Neural progenitor cell (in vitro differentiated cells): Measurements from ENCODE around the gene GNB3. TPM values are rescaled to one million over a fixed set of nuclear protein-coding genes. Genes with fewer than 3 reads are reported as not detected.
"Not testable (repeated sequence)": the region's sequence is repeated elsewhere in the genome, so short reads cannot be mapped to it uniquely, and the experiment has no call there.

Source experiments
- DNase-seq: peaks from one replicate; pipeline ENCODE4 v3.0.0-alpha.2; 2016; ENCODE audit warnings: low spot score
- H2AFZ ChIP-seq: fragments of 200-600 bp; sonication (generic); replicated peaks from 2 replicates; pipeline ENCODE4 v1.6.1; 2016; ENCODE audit warnings: antibody characterized with exemption
- H3F3A ChIP-seq: fragments of 200-600 bp; sonication (generic); 2 replicates; pipeline ENCODE4 v1.6.1; 2016; ENCODE audit warnings: antibody characterized with exemption, low read depth
- H3K27ac ChIP-seq: fragments of 200-600 bp; sonication (generic); 2 replicates; pipeline ENCODE4 v1.5.1; 2016; ENCODE audit warnings: mild to moderate bottlenecking
- H3K27me3 ChIP-seq: fragments of 200-600 bp; sonication (generic); 2 replicates; pipeline ENCODE4 v1.6.1; 2016; ENCODE audit warnings: mild to moderate bottlenecking, moderate library complexity
- H3K36me3 ChIP-seq: fragments of 200-600 bp; sonication (generic); 2 replicates; pipeline ENCODE4 v1.5.1; 2016
- H3K4me1 ChIP-seq: fragments of 200-600 bp; sonication (generic); 2 replicates; pipeline ENCODE4 v1.6.1; 2016; ENCODE audit warnings: mixed run types
- H3K4me2 ChIP-seq: fragments of 200-600 bp; sonication (generic); 2 replicates; pipeline ENCODE4 v1.6.1; 2016
- H3K4me3 ChIP-seq: fragments of 200-600 bp; sonication (generic); 2 replicates; pipeline ENCODE4 v1.5.1; 2016
- H3K79me2 ChIP-seq: fragments of 200-600 bp; sonication (generic); 2 replicates; pipeline ENCODE4 v1.6.1; 2016; ENCODE audit warnings: low read depth
- H3K9ac ChIP-seq: fragments of 200-600 bp; sonication (generic); 2 replicates; pipeline ENCODE4 v1.6.1; 2016
- H3K9me3 ChIP-seq: fragments of 200-600 bp; sonication (generic); 2 replicates; pipeline ENCODE4 v1.5.1; 2016; ENCODE audit warnings: low read depth
- H4K20me1 ChIP-seq: fragments of 200-600 bp; sonication (generic); 2 replicates; pipeline ENCODE4 v1.6.1; 2016; ENCODE audit warnings: low read depth
- H3K27ac Mint-ChIP-seq: 3 replicates; pipeline ENCODE4 v1.8.0; 2021; ENCODE audit warnings: mixed read lengths
- H3K27me3 Mint-ChIP-seq: 2 replicates; pipeline ENCODE4 v1.8.0; 2022; ENCODE audit warnings: low read depth, mild to moderate bottlenecking, inconsistent platforms, moderate library complexity, mixed read lengths; ENCODE audit not compliant: insufficient read depth
- H3K36me3 Mint-ChIP-seq: 3 replicates; pipeline ENCODE4 v1.8.0; 2021; ENCODE audit warnings: mixed read lengths
- H3K4me1 Mint-ChIP-seq: 3 replicates; pipeline ENCODE4 v1.8.0; 2021; ENCODE audit warnings: mixed read lengths
- H3K4me3 Mint-ChIP-seq: 3 replicates; pipeline ENCODE4 v1.8.0; 2021; ENCODE audit warnings: mild to moderate bottlenecking, moderate library complexity, mixed read lengths
- H3K9me3 Mint-ChIP-seq: 3 replicates; pipeline ENCODE4 v1.8.0; 2020; ENCODE audit warnings: mixed read lengths
- EZH2 ChIP-seq: fragments of 200-600 bp; sonication (generic); IDR thresholded peaks from 2 replicates; pipeline ENCODE4 v1.6.1; 2017; ENCODE audit warnings: antibody characterized with exemption, mild to moderate bottlenecking, moderate library complexity
- EZH2phosphoT487 ChIP-seq: fragments of 200-600 bp; sonication (generic); IDR thresholded peaks from 2 replicates; pipeline ENCODE4 v1.6.1; 2017; ENCODE audit warnings: antibody characterized with exemption
- total RNA-seq: library from RNA; depleted of rRNA; stranded (reverse); fragments of >200 nt; gene quantifications from 2 replicates; pipeline ENCODE4 v1.2.3, GENCODE V29; 2015; ENCODE audit warnings: low replicate concordance
- TF ChIP-seq, protein P1 (sequence below): fragments of 200-600 bp; sonication (generic); IDR thresholded peaks from 2 replicates; pipeline ENCODE4 v1.5.1; 2017; ENCODE audit warnings: antibody characterized with exemption, mild to moderate bottlenecking

Gene GNB3
- total RNA-seq, 1 donor from 2014 or later: 2.7 TPM

DNA sequence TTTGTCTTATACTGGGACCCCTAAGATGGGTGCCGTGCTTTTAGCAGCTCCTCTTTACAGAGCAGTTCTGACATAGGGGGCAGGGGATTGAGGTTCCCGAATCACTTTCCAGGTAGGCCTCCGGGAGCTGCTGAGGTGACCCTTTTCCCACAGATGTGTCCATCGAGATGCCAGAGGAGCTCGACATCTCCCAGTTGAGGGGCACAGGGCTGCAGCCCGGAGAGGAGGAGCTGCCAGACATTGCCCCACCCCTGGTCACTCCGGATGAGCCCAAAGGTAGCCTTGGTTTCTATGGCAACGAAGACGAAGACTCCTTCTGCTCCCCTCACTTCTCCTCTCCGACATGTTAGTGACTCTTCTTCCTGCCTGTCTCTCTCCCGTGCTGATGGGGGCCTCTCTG, 22.3 kb downstream of the GNB3 start:
- no peak overlapping the region for H3K27ac ChIP-seq
- H3K27me3 ChIP-seq: no peaks in the 10 kb centered on the region
- H3K36me3 ChIP-seq: no peaks in the 10 kb centered on the region
- no peak overlapping the region for H2AFZ ChIP-seq
- no peak overlapping the region for H3K9ac ChIP-seq
- H4K20me1 ChIP-seq: peaks cover 6% of the 10 kb centered on the region
- peaks cover 10% of the 10 kb centered on the region for H3K4me1 ChIP-seq
- Mint-ChIP-seq H3K9me3 (no peaks in the 10 kb centered on the region), H3K27ac (no peak overlapping the region), H3K4me3 (no peak overlapping the region), H3K4me1 (peaks cover 16% of the 10 kb centered on the region), H3K27me3 (peaks cover 5% of the 10 kb centered on the region), H3K36me3 (peaks cover 40% of the 10 kb centered on the region)
- TF ChIP-seq EZH2phosphoT487: no peak
- TF ChIP-seq, protein P1, sequence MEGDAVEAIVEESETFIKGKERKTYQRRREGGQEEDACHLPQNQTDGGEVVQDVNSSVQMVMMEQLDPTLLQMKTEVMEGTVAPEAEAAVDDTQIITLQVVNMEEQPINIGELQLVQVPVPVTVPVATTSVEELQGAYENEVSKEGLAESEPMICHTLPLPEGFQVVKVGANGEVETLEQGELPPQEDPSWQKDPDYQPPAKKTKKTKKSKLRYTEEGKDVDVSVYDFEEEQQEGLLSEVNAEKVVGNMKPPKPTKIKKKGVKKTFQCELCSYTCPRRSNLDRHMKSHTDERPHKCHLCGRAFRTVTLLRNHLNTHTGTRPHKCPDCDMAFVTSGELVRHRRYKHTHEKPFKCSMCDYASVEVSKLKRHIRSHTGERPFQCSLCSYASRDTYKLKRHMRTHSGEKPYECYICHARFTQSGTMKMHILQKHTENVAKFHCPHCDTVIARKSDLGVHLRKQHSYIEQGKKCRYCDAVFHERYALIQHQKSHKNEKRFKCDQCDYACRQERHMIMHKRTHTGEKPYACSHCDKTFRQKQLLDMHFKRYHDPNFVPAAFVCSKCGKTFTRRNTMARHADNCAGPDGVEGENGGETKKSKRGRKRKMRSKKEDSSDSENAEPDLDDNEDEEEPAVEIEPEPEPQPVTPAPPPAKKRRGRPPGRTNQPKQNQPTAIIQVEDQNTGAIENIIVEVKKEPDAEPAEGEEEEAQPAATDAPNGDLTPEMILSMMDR: no peak
- no peak for TF ChIP-seq EZH2
- peaks cover 24% of the 10 kb centered on the region for H3F3A ChIP-seq
- H3K79me2 ChIP-seq: peaks cover 8% of the 10 kb centered on the region
- no peak for DNase-seq
- H3K4me2 ChIP-seq: no peak overlapping the region
- H3K9me3 ChIP-seq: no peaks in the 10 kb centered on the region
- H3K4me3 ChIP-seq: no peak overlapping the region

DNA sequence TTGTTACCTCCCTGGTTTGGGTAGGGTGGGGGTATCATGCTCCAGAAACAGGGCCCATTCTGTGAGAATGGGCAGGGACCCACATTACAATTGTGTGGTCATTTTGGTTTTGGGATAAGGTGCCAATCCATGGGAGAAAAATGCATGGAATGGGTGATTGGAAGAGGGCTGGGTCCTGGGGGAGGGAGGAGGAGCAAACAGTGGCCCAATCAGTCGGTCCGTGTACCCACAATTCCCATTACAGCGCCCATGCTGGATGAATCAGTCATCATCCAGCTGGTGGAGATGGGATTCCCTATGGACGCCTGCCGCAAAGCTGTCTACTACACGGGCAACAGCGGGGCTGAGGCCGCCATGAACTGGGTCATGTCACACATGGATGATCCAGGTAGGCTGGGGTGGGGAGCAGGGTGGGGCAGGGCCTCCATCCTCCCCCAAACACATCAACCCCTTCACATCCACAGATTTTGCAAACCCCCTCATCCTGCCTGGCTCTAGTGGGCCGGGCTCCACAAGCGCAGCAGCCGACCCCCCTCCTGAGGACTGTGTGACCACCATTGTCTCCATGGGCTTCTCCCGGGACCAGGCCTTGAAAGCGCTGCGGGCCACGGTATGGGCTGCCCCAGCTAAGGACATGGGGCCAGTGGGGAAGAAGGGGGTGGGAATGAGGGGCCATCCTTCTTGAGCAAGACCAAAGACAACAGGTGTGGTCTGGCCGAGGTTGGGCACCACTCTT, 23.0 kb downstream of the GNB3 start:
- Mint-ChIP-seq H3K27me3 (peaks cover 8% of the 10 kb centered on the region), H3K9me3 (no peaks in the 10 kb centered on the region), H3K4me1 (peaks cover 21% of the 10 kb centered on the region), H3K27ac (no peak overlapping the region), H3K4me3 (no peak overlapping the region), H3K36me3 (peaks cover 40% of the 10 kb centered on the region)
- H3K4me3 ChIP-seq: no peak overlapping the region
- TF ChIP-seq, protein P1: no peak
- TF ChIP-seq EZH2phosphoT487 (no peak), EZH2 (no peak)
- no peaks in the 10 kb centered on the region for H3K9me3 ChIP-seq
- H3K36me3 ChIP-seq: no peaks in the 10 kb centered on the region
- peaks cover 13% of the 10 kb centered on the region for H4K20me1 ChIP-seq
- H3F3A ChIP-seq: peaks cover 32% of the 10 kb centered on the region
- H3K79me2 ChIP-seq: peaks cover 15% of the 10 kb centered on the region
- H3K4me1 ChIP-seq: peaks cover 10% of the 10 kb centered on the region
- H2AFZ ChIP-seq: no peak overlapping the region
- H3K4me2 ChIP-seq: no peak overlapping the region
- no peak for DNase-seq
- H3K9ac ChIP-seq: no peak overlapping the region
- no peak overlapping the region for H3K27ac ChIP-seq
- no peaks in the 10 kb centered on the region for H3K27me3 ChIP-seq

DNA sequence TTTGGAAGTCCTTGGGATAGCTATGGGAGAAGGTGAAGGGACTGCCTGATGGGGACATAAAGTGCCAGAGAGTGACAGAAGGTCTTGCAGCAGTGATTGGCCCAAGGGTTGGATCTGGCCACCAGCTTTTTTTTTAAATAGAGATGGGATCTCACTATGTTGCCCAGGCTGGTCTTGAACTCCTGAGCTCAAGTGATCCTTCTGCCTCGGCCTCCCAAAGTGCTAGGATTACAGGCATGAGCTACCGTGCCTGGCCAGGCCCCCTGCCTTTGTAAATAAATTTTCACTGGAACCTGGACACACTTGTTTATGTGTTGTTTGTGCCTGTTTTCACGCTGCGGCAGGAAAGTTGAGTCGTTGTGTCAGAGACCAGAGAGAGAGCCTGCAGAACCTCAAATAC, 24.6 kb downstream of the GNB3 start:
- Mint-ChIP-seq H3K4me3 (peak overlapping the region; percentile 70), H3K36me3 (peaks cover 50% of the 10 kb centered on the region), H3K4me1 (peaks cover 34% of the 10 kb centered on the region), H3K27me3 (peaks cover 15% of the 10 kb centered on the region)
- not testable (repeated sequence) for H3K9ac ChIP-seq, H3K4me2 ChIP-seq, H3K9me3 Mint-ChIP-seq, H3K36me3 ChIP-seq, H3K27me3 ChIP-seq, H3K9me3 ChIP-seq, H3K4me3 ChIP-seq, H3K27ac ChIP-seq, H2AFZ ChIP-seq, DNase-seq, H3K27ac Mint-ChIP-seq
- Histone ChIP-seq H4K20me1 (peaks cover 28% of the 10 kb centered on the region), H3K79me2 (peaks cover 30% of the 10 kb centered on the region), H3K4me1 (peaks cover 16% of the 10 kb centered on the region), H3F3A (peaks cover 47% of the 10 kb centered on the region)

DNA sequence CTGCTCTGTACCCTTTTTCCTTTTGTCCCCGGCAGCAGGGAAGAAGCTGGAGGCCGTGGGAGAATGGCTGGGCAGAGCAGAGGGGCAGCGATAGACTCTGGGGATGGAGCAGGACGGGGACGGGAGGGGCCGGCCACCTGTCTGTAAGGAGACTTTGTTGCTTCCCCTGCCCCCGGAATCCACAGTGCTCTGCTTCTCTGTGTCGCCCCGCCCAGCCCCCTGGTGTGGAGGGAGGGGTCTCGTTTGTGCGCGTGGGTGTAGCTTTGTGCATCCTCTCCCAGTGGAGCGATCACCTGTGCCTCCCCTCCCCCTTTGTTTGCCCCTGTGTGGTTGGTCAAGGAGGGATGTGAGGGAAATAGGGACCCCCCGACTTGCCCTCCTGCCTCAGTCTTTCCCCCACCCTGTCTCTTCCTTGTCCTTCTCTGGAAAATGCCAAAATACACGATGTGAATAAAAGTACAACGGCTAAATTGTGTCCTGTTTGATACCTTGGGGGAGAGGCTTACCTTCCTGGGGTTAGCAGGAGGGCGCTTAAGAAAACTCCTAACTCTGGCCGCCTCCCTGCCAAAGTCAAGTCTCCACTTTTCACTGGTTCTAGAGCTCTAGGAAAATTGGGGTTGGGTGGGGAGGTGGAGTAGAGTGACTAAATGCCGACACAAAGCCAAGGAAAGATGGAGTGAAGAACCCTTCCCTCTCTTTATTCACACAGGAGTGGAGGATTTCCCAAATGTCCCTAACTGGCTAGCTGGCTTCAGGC, 25.6 kb downstream of the GNB3 start:
- Histone ChIP-seq H2AFZ (no peak overlapping the region), H3K9me3 (no peaks in the 10 kb centered on the region), H3K27ac (no peak overlapping the region), H4K20me1 (peaks cover 39% of the 10 kb centered on the region), H3K4me3 (peak overlapping the region; percentile 96), H3F3A (peaks cover 57% of the 10 kb centered on the region), H3K79me2 (peaks cover 36% of the 10 kb centered on the region), H3K4me1 (peaks cover 16% of the 10 kb centered on the region), H3K36me3 (no peaks in the 10 kb centered on the region), H3K4me2 (peak overlapping the region; percentile 100), H3K9ac (no peak overlapping the region), H3K27me3 (no peaks in the 10 kb centered on the region)
- H3K4me3 Mint-ChIP-seq: peak overlapping the region; percentile 96
- no peaks in the 10 kb centered on the region for H3K9me3 Mint-ChIP-seq
- DNase-seq: peak; percentile 31
- TF ChIP-seq, protein P1: no peak
- peaks cover 17% of the 10 kb centered on the region for H3K27me3 Mint-ChIP-seq
- H3K36me3 Mint-ChIP-seq: peaks cover 49% of the 10 kb centered on the region
- H3K27ac Mint-ChIP-seq: no peak overlapping the region
- peaks cover 38% of the 10 kb centered on the region for H3K4me1 Mint-ChIP-seq
